HG03135 (cell line): ENCODE measurements around the gene FCGR3B.
"Not testable (repeated sequence)": the region's sequence is repeated elsewhere in the genome, so short reads cannot be mapped to it uniquely, and the experiment has no call there.

ENCODE experiments used
- ATAC-seq: cut with Tn5 transposase; IDR thresholded peaks from one replicate; pipeline ENCODE4 v1.9.1; 2021; ENCODE audit warnings: mild to moderate bottlenecking, moderate library complexity; ENCODE audit not compliant: unreplicated experiment

The FCGR3B gene

DNA sequence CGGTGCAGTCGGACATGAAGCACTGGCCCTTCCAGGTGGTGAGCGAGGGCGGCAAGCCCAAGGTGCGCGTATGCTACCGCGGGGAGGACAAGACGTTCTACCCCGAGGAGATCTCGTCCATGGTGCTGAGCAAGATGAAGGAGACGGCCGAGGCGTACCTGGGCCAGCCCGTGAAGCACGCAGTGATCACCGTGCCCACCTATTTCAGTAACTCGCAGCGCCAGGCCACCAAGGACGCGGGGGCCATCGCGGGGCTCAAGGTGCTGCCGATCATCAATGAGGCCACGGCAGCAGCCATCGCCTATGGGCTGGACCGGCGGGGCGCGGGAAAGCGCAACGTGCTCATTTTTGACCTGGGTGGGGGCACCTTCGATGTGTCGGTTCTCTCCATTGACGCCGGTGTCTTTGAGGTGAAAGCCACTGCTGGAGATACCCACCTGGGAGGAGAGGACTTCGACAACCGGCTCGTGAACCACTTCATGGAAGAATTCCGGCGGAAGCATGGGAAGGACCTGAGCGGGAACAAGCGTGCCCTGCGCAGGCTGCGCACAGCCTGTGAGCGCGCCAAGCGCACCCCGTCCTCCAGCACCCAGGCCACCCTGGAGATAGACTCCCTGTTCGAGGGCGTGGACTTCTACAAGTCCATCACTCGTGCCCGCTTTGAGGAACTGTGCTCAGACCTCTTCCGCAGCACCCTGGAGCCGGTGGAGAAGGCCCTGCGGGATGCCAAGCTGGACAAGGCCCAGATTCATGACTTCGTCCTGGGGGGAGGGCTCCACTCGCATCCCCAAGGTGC, 24.2 kb downstream of the FCGR3B start:
- not testable (repeated sequence) for ATAC-seq

DNA sequence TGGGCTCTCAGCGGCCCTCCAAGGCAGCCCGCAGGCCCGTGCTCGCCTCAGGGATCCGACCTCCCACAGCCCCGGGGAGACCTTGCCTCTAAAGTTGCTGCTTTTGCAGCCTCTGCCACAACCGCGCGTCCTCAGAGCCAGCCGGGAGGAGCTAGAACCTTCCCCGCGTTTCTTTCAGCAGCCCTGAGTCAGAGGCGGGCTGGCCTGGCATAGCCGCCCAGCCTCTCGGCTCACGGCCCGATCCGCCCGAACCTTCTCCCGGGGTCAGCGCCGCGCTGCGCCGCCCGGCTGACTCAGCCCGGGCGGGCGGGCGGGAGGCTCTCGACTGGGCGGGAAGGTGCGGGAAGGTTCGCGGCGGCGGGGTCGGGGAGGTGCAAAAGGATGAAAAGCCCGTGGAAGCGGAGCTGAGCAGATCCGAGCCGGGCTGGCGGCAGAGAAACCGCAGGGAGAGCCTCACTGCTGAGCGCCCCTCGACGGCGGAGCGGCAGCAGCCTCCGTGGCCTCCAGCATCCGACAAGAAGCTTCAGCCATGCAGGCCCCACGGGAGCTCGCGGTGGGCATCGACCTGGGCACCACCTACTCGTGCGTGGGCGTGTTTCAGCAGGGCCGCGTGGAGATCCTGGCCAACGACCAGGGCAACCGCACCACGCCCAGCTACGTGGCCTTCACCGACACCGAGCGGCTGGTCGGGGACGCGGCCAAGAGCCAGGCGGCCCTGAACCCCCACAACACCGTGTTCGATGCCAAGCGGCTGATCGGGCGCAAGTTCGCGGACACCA, 25.0 kb downstream of the FCGR3B start:
- not testable (repeated sequence) for ATAC-seq

DNA sequence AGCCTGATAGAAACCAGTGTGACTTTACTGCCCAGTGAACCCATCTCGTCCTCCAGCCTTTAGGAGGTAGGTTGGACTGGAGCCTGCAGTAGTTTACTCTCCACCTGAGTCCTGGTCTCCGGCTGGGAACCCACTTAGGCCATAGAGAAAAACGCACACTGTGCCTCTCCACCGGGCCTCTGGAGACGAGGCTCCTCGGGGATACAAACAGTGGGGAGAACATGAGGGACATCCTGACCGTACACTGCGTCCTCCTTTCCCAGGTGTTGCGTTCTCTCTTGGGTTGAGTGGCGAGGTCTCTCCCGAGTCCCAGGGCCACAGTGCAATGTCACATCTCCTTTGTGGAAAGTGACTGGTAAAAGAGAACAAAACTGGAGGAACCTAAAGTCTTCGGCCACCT, 26.0 kb downstream of the FCGR3B start:
- not testable (repeated sequence) for ATAC-seq

DNA sequence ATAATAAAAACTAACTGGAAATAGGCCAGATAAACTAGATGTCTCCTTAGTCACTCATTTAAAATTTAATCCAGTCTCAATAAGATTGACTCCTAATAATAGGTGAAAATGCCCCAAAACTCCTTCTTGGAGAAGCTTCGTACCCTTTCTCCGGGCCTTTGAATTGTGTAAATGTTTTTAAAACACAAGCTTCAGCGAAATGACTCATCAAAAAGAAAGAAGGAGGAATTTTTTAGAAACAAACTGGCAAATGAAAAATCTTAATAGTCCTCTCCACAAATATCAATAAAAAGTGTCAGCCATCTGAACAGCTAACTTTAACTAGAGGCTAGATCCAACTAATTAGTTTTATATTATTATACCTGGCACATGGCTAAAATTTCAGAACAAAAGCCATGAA, 33.9 kb downstream of the FCGR3B start:
- ATAC-seq, result not testable (repeated sequence)

DNA sequence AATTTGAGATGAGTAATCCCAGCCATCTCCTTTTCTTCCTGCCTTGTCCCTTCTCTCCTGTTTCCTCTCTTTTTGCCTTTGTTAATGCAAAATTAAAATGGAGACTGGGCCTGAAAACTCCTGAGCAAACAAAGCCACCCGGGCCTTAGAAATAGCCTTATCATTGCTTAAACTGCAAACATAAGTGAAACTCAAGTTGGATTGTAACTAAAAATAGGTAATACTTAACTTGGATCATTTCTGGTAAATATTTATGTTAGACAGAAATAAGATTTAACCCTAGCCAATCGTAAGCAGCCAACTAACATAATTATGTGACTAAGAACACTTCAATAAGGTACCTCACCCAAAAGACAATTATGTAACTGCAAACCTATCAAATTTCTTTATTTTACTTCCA, 35.4 kb downstream of the FCGR3B start:
- ATAC-seq, result not testable (repeated sequence)

DNA sequence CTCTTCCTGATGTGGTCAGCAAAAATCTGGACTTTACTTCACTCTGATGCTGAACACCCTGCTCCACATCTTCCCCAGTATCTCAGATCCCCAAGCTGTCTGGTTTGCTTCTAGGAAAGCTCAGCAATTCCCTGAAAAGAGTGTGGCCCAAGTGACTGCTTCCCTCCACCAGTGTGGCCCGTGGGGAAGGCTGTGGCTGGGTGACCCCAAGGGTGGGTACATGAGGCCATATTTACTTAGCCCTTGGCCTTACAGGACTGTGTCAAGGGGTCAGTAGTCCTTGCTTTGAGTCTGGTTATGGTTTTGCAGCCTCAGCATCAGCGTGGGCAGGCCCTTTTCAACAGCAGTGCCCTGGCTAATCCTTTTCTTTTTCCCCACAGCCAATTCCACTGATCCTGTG, 35.8 kb downstream of the FCGR3B start:
- ATAC-seq, result not testable (repeated sequence)

DNA sequence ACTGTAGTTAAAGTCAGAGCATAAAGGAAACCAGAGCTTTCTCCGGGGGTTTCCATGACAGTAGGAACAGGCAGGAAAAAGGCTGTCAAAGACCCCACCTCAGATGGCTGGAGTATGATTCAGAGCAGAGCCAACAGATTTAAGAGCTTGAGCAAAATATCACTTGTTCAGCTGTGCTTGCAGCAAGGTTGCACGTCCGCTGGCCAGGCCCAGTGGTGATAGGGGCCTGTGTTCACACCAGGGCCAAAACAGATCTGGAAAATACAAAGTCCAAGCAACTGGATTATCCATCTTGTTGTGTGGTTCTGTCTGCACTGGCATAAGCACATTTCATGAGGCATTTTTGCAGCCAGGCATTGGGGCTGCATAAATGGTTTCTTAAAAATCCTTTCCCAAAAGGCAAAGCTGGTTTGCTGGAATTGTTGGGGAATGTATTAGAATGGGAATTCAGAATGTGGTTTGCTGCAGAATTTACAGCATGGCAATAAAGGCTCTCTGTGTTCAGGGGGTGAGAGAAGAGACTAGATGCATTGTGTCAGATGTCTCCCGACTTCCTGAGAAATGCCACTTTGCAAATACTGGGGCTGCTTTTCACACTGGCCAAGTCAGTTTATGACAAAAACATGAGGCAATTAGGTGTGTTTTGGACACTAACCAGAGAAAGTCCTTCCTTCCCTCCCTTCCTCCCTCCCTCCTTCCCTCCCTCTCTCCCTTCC, 36.5 kb downstream of the FCGR3B start:
- not testable (repeated sequence) for ATAC-seq

DNA sequence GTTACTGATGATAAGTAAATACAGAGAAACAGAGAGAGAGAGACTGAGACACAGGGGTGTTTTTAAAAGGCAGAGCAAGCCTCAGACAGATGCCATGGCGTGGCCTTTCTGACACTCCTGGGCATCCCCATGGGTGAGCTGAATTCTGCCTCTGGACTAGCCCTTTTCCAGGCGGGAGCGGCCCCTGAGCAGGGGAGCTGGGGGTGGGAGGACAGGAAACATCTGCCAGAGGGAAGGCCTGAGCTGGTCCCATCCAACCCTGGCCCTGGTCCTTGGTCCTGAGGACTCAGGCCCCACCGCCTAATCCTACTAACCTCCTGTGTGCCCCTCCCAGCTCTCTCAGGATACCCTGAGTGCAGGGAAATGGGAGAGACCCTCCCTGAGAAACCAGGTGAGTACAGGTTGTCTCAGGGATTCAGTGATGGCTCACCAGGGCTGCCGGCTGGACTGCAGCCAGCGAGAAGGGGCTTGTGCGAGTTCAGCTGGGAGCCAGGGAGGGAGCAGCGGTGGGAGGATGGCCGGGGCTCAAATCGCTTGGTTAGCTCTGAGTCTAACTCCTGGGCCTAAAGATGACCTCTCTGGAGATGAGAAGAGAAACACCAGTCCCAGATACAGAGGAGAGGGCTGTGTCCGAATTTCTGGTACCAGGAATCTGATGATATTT, 37.8 kb downstream of the FCGR3B start:
- not testable (repeated sequence) for ATAC-seq

DNA sequence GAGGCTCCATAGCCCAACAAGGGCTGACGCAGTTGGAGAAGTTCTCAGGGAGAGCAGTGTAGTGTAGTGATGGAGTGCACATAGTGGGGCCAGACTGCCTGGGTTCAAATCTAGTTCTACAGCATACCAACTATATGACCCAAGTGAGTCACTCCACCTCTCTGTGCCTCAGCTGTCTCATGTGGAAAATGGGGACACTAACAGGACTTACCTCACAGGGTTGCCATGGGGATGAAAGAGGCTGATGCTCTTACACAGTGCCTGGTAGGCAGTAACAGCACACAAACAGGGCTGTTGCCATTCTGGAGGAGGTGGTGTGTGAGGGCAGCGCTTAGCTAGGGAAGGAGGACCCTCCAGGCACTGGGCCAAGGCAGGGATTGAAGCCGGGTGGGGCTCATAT, 38.4 kb downstream of the FCGR3B start:
- not testable (repeated sequence) for ATAC-seq

DNA sequence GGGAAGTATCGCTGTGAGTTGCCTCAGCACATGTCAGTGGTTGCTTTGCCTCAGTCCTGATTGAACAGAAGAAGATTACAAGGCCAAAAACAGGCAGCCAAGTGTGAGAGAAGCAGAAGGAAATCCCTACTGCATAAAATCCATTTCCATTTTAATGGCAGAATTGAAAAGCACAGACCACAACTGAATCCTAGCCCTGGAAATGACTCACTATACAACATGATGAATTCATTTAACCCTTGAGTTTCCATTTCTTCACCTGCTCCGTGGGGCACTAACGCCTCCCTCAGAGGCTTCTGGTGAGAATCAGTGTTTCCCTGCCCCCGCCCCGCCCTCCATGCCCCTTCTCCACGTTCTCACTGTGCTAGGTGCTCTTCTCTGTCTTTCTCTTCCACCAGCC, 41.1 kb downstream of the FCGR3B start:
- not testable (repeated sequence) for ATAC-seq

DNA sequence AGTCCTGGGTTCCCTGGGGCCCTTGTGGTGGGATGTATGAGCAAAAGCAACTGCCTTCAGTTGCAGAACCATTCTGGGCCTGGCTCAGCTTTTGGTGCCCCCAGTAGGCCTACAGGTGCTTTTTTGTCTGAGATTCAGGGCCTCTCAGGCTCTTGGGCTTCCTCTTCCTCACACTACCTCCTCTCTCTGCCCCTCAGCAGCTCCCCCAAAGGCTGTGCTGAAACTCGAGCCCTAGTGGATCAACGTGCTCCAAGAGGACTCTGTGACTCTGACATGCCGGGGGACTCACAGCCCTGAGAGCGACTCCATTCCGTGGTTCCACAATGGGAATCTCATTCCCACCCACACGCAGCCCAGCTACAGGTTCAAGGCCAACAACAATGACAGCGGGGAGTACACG, 41.6 kb downstream of the FCGR3B start:
- not testable (repeated sequence) for ATAC-seq

DNA sequence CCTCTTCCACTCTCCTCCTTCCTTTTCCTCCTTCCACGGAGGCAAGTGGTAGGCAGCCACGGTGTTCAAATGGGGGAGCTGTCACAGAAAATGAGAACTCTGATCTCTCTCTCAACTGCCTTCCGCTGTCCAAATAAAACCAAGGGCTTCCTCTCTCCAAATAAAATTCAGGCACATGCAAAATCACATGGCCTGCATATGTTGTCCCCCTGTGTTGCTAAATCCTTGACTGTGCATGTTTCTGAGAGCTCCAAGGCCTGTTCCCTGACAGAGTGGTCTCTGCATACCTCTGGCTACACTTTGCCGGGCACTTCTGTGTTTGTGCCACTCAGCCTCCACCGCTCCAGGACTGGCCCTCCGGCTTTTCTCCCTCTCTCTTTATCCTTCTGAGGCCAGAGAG, 42.4 kb downstream of the FCGR3B start:
- ATAC-seq, result not testable (repeated sequence)

DNA sequence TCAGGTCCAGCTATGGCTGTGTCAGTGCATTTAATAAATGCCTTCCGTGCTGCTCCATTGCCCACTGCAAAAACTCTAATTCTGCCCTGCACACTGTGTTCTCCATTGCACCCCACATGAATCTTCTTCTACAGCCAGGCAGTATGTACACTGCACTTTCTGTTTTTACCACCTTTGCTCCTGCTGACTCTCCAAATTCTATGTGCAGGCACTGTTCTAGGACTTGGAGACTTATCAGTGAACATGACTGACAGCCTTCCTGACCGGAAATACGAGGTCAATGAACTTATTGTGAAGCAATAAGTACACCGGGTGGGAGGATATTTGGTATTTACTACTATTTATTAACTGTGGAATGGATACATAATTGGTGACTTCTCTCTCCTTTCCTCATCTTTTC, 48.1 kb downstream of the FCGR3B start:
- ATAC-seq, result not testable (repeated sequence)

DNA sequence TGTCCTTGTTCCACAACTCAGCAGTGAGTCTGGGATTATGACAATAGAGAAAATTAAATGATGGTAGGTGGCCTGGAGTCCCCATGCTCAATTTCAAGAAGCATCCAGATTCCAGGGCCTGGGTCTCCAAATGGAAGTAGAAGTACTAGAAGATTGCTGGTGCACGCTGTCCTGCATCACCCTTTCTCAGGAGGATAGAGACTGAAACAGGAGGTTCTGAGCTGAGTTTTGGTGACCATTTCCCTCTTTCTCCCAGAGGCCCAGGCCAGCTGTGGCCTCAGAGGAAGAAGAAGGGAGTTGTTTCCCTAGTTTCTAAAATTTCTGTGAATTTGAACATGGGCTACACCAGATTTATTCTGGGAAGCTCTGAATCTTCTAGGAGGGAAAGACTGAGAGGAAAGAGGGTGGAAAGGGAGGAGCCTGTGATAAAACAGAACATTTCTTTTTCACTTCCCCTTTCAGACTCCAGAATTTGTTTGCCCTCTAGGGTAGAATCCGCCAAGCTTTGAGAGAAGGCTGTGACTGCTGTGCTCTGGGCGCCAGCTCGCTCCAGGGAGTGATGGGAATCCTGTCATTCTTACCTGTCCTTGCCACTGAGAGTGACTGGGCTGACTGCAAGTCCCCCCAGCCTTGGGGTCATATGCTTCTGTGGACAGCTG, 50.0 kb downstream of the FCGR3B start:
- peak; percentile 59 for ATAC-seq

DNA sequence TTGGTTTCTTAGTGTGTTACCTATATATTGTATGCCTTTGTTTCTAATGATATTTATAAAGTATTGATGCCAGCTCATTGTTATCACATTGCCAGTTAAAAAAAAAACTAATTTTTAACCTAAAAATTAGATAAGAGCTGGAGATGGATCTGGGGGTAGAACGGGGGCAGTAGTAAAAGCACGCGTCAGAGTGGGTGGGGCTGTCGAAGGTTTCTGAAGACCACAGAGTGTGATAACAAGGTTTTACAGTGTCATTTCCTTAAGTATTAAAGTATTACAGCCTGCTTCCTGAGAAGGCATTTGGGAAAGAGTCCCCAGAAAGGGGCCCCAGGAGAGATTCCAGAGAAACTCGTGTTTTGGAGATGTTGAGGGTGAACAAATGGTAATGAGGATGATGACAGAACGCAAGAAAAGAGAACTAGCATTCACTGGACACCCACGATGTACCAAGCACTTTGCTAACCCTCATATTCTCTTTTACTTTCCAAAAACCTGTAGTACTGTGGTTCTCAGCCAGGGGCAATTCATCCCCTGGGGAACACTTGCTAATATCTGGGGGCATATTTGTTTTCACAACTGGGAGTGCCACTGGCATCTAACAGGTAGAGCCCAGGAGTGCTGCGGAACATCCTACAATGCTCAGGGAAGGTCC, 51.0 kb downstream of the FCGR3B start:
- ATAC-seq, result not testable (repeated sequence)

DNA sequence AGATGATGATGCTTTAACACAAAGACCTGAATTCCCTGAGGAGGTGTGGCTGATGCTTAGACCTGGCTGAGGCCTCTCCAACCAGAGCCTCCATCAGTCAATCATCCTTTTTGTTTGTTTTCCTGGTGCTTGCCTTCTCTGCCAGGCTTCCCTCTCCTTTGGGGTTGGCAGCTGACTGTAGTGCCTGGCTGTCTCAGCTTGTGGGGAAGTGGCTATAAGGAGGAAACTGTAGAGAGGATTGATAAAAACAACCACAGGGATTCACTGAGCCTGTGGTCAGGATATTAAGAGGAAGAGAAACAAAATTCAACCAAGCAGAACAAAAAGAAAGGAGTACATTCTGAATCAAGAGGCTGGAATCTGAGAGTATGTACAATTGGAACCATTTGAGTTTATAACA, 54.3 kb downstream of the FCGR3B start:
- ATAC-seq, result not testable (repeated sequence)
